Measurements from ENCODE around the gene RXYLT1.

The RXYLT1 gene

DNA sequence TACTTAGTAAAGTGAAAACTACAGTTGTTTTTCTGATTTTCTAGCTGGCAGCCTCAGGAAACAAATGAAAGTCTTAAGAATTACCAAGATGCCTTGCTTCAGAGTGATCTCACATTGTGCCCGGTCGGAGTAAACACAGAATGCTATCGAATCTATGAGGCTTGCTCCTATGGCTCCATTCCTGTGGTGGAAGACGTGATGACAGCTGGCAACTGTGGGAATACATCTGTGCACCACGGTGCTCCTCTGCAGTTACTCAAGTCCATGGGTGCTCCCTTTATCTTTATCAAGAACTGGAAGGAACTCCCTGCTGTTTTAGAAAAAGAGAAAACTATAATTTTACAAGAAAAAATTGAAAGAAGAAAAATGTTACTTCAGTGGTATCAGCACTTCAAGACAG is 28.9 kb downstream of the RXYLT1 start:
- Histone ChIP-seq H3K27ac (no peak overlapping the region), H3K4me3 (ENCODE audit: low read depth in 1 of 2, low read length in 1 of 2) (no peak overlapping the region), H3K36me3 (no peaks in the 10 kb centered on the region), H3K4me1 (ENCODE audit: control insufficient read depth in 1 of 2, insufficient read depth in 1 of 2, low read depth in 1 of 2, low read length in 1 of 2) (no peaks in the 10 kb centered on the region), H3K27me3 (no peaks in the 10 kb centered on the region), H3K9me3 (no peaks in the 10 kb centered on the region)
- TF ChIP-seq, protein P1, sequence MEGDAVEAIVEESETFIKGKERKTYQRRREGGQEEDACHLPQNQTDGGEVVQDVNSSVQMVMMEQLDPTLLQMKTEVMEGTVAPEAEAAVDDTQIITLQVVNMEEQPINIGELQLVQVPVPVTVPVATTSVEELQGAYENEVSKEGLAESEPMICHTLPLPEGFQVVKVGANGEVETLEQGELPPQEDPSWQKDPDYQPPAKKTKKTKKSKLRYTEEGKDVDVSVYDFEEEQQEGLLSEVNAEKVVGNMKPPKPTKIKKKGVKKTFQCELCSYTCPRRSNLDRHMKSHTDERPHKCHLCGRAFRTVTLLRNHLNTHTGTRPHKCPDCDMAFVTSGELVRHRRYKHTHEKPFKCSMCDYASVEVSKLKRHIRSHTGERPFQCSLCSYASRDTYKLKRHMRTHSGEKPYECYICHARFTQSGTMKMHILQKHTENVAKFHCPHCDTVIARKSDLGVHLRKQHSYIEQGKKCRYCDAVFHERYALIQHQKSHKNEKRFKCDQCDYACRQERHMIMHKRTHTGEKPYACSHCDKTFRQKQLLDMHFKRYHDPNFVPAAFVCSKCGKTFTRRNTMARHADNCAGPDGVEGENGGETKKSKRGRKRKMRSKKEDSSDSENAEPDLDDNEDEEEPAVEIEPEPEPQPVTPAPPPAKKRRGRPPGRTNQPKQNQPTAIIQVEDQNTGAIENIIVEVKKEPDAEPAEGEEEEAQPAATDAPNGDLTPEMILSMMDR (IDR thresholded peaks at IDR 0.05): no peak

DNA sequence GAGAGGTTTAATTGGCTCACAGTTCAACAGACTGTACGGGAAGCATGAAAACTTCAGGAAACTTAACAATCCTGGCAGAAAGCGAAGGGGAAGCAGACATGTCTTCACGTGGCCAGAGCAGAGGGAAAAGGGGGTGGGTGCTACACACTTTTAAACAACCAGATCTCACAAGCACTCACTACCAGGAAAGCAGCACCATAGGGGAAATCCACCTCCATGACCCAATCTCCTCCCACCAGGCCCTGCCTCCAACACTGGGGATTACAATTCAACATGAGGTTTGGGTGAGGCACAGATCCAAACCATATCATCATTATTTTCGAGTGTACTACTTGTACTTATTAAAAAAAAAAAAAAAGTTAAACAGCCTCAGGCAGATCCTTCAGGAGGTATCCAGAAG is 29.9 kb downstream of the RXYLT1 start:
- TF ChIP-seq, protein P1 (IDR thresholded peaks at IDR 0.05): no peak
- Histone ChIP-seq H3K27ac (no peak overlapping the region), H3K4me1 (ENCODE audit: control insufficient read depth in 1 of 2, insufficient read depth in 1 of 2, low read depth in 1 of 2, low read length in 1 of 2) (no peaks in the 10 kb centered on the region), H3K9me3 (no peaks in the 10 kb centered on the region), H3K27me3 (no peaks in the 10 kb centered on the region), H3K4me3 (ENCODE audit: low read depth in 1 of 2, low read length in 1 of 2) (no peak overlapping the region), H3K36me3 (no peaks in the 10 kb centered on the region)

DNA sequence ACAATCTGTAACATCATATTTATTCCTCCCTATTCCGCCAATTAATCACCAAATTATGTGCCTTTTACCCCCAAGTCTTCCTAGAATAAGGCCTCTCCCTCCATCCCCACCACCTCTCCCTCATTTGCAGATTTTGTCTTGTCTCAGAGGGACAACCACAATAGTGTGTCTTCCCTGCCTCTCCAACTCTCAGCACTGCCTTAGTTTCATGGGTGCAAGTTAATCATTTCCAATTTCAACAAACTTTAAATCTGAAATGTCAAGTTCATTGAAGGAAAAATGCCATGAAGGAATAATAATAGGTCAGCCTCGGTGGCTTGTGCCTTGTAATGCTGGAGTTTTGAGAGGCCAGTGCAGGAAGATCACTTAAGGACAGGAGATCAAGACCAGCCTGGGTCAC is 31.6 kb downstream of the RXYLT1 start:
- H3K27me3 ChIP-seq: no peaks in the 10 kb centered on the region
- TF ChIP-seq, protein P1 (IDR thresholded peaks at IDR 0.05): no peak

DNA sequence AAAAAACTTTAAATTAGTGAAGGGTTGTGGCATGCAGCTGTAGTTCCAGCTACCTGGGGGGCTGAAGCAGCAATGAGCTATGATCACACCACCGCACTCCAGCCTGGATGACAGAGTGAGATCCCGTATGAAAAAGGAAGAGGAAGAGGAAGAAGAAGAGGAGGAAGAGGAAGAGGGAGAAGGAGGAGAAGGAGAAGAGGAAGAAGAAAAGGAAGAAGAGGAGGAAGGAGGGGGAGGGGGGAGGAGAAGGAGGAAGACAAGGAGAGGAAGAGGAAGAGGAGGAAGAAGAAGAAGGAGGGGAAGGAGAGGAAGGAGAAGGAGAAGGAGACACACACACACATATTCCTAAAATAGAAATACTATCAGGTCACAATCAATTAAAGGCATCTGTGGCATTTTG is 32.0 kb downstream of the RXYLT1 start:
- peak overlapping the region; percentile 36 for H3K27ac ChIP-seq
- no peaks in the 10 kb centered on the region for H3K9me3 ChIP-seq
- H3K4me3 ChIP-seq (ENCODE audit: low read depth in 1 of 2, low read length in 1 of 2): no peak overlapping the region
- H3K27me3 ChIP-seq: no peaks in the 10 kb centered on the region
- TF ChIP-seq, protein P1 (IDR thresholded peaks at IDR 0.05): no peak
- no peaks in the 10 kb centered on the region for H3K4me1 ChIP-seq (ENCODE audit: control insufficient read depth in 1 of 2, insufficient read depth in 1 of 2, low read depth in 1 of 2, low read length in 1 of 2)
- no peaks in the 10 kb centered on the region for H3K36me3 ChIP-seq

More for the DNA sequence above, 31.6 kb downstream of the RXYLT1 start:
- H3K36me3 ChIP-seq: no peaks in the 10 kb centered on the region
- no peak overlapping the region for H3K4me3 ChIP-seq (ENCODE audit: low read depth in 1 of 2, low read length in 1 of 2)
- H3K9me3 ChIP-seq: no peaks in the 10 kb centered on the region
- H3K4me1 ChIP-seq (ENCODE audit: control insufficient read depth in 1 of 2, insufficient read depth in 1 of 2, low read depth in 1 of 2, low read length in 1 of 2): no peaks in the 10 kb centered on the region
- peak overlapping the region; percentile 36 for H3K27ac ChIP-seq

DNA sequence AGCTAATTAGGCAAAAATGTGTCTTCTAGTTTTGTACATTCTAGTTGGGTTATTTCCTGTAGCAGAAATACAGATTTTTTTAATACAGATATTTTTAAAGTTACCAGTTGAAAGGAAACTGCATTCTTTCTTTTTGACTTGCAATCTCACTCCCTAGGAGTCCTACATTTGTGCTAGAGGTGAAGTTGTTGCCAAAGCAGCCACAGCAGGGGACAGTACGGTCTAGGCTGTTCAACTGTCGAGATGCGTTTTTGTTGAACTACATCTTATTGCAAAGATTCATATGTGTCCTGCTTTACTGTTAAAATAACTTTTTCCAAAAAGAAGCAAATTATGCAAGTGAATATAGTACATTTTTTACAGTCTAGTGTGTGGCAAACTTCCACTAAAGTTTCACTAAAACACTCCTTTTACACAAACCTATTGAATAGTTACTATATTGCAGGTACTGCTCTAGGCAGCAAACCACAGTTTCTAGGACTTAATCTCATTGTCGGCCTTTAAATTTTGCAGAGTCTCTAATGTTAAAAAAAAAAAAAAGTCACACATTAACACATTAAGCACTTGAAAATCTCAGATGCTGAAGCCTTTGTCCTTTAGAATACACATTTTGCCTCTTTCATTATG is 34.5 kb downstream of the RXYLT1 start:
- H3K27ac ChIP-seq: no peak overlapping the region
- TF ChIP-seq, protein P1 (IDR thresholded peaks at IDR 0.05): no peak

More for the DNA sequence above, 34.5 kb downstream of the RXYLT1 start:
- Histone ChIP-seq H3K36me3 (no peaks in the 10 kb centered on the region), H3K4me3 (ENCODE audit: low read depth in 1 of 2, low read length in 1 of 2) (no peak overlapping the region), H3K27me3 (no peaks in the 10 kb centered on the region), H3K4me1 (ENCODE audit: control insufficient read depth in 1 of 2, insufficient read depth in 1 of 2, low read depth in 1 of 2, low read length in 1 of 2) (no peaks in the 10 kb centered on the region), H3K9me3 (no peaks in the 10 kb centered on the region)

Data from neutrophil (primary cell).